SK-N-MC (cell line): ENCODE measurements around the gene HNRNPAB.

Source experiments
- EZH2 ChIP-seq: fragments of 200-600 bp; sonication (generic); IDR thresholded peaks from one replicate; pipeline ENCODE4 v1.6.1; 2017; ENCODE audit warnings: antibody characterized with exemption
- FOXP2 ChIP-seq: optimal IDR thresholded peaks from 2 replicates; pipeline ENCODE3; 2011; ENCODE audit warnings: mild to moderate bottlenecking, moderate library complexity; ENCODE audit not compliant: insufficient read depth; ENCODE audit errors: extremely low read length, control extremely low read depth
- POLR2AphosphoS5 ChIP-seq: IDR thresholded peaks from 2 replicates; pipeline ENCODE4 v1.6.1; 2012; ENCODE audit warnings: mild to moderate bottlenecking, low read depth, low read length, borderline replicate concordance

DNA sequence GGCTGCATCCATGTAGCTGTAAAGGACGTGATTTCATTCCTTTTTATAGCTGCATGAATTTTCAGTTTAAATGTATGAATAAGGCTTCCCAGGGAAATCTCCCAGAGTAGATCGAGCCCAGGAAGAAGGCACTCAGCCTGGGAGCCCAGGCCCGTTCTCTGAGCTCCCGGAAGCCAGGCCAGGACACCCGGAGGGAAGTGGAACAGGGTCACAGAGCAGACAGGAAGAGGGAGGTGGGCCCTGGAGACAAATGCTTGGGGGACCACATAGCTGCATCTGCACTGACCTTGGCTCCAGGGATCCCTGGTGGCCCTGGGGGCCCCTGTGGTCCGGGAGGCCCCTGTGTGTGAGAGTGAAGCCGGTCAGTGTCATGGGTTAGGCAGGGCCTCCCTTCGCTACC lies 47.9 kb downstream of the HNRNPAB start:
- TF ChIP-seq POLR2AphosphoS5 (no peak), EZH2 (no peak), FOXP2 (no peak)
